HepG2 (cell line): ENCODE measurements around the gene VSIG10L. TPM values are rescaled to one million over a fixed set of nuclear protein-coding genes. Genes with fewer than 3 reads are reported as not detected.

Experiments used
- ARID2 ChIP-seq: sonication (generic); formaldehyde crosslinking; IDR thresholded peaks from 2 replicates; pipeline ENCODE4 v1.8.1; 2022; ENCODE audit warnings: mild to moderate bottlenecking, missing genetic modification reagents, borderline replicate concordance
- KDM5B ChIP-seq: sonication (generic); formaldehyde crosslinking; IDR thresholded peaks from 2 replicates; pipeline ENCODE4 v1.4.0; 2020; ENCODE audit warnings: missing genetic modification reagents, mild to moderate bottlenecking, borderline replicate concordance
- KLF12 ChIP-seq: sonication (generic); formaldehyde crosslinking; IDR thresholded peaks from 2 replicates; pipeline ENCODE4 v1.4.0; 2020; ENCODE audit warnings: missing genetic modification reagents, borderline replicate concordance
- KLF16 ChIP-seq, 2 experiments: sonication (generic) in 1 of 2; formaldehyde crosslinking in 1 of 2; IDR thresholded peaks; 2 replicates each; pipeline versions ENCODE4 v1.6.1 to v1.8.0; 2016 to 2023; ENCODE audit warnings: missing genetic modification reagents in 2 of 2, missing compliant biosample characterization in 1 of 2
- MXI1 ChIP-seq: IDR thresholded peaks from 3 replicates; pipeline ENCODE4 v1.6.1; 2012; ENCODE audit warnings: low read depth, low read length, inconsistent platforms, borderline replicate concordance
- MYC ChIP-seq: sonication (generic); formaldehyde crosslinking; IDR thresholded peaks from 2 replicates; pipeline ENCODE4 v1.9.0; 2021; ENCODE audit warnings: missing genetic modification reagents, borderline replicate concordance
- REL ChIP-seq: sonication (generic); formaldehyde crosslinking; conservative IDR thresholded peaks from 2 replicates; pipeline ENCODE4 v1.8.0; 2022; ENCODE audit warnings: mild to moderate bottlenecking, missing genetic modification reagents, moderate library complexity
- SNAPC2 ChIP-seq: sonication (generic); formaldehyde crosslinking; IDR thresholded peaks from 2 replicates; pipeline ENCODE4 v1.8.1; 2022; ENCODE audit warnings: mild to moderate bottlenecking, missing genetic modification reagents
- SP4 ChIP-seq: sonication (generic); formaldehyde crosslinking; IDR thresholded peaks from 2 replicates; pipeline ENCODE4 v1.8.1; 2023; ENCODE audit warnings: mild to moderate bottlenecking, missing genetic modification reagents
- SYNCRIP ChIP-seq: fragments of 200-400 bp; formaldehyde crosslinking; IDR thresholded peaks from 2 replicates; pipeline ENCODE4 v1.6.1; 2018; ENCODE audit warnings: mild to moderate bottlenecking, low read depth, low read length; ENCODE audit not compliant: insufficient read depth
- WIZ ChIP-seq: sonication (generic); formaldehyde crosslinking; IDR thresholded peaks from 2 replicates; pipeline ENCODE4 v1.5.1; 2020; ENCODE audit warnings: mild to moderate bottlenecking, missing genetic modification reagents
- XBP1 ChIP-seq: sonication (generic); formaldehyde crosslinking; IDR thresholded peaks from 2 replicates; pipeline ENCODE4 v1.5.0; 2020; ENCODE audit warnings: missing genetic modification reagents
- ZBTB7B ChIP-seq: sonication (generic); formaldehyde crosslinking; IDR thresholded peaks from 2 replicates; pipeline ENCODE4 v1.4.0; 2020; ENCODE audit warnings: missing genetic modification reagents
- ZC3H13 ChIP-seq: sonication (generic); formaldehyde crosslinking; IDR thresholded peaks from 2 replicates; pipeline ENCODE4 v1.8.1; 2023; ENCODE audit warnings: mild to moderate bottlenecking, missing genetic modification reagents, moderate library complexity
- ZNF124 ChIP-seq: sonication (generic); formaldehyde crosslinking; IDR thresholded peaks from 2 replicates; pipeline ENCODE4 v1.4.0; 2020; ENCODE audit warnings: missing genetic modification reagents
- ZNF556 ChIP-seq: sonication (generic); formaldehyde crosslinking; IDR thresholded peaks from 2 replicates; pipeline ENCODE4 v1.4.0; 2020; ENCODE audit warnings: mild to moderate bottlenecking, missing genetic modification reagents, borderline replicate concordance
- ZNF605 ChIP-seq: sonication (generic); formaldehyde crosslinking; IDR thresholded peaks from 2 replicates; pipeline ENCODE4 v1.8.0; 2022; ENCODE audit warnings: mild to moderate bottlenecking, missing genetic modification reagents
- ZNF749 ChIP-seq: sonication (generic); formaldehyde crosslinking; IDR thresholded peaks from 2 replicates; pipeline ENCODE4 v1.8.0; 2022; ENCODE audit warnings: mild to moderate bottlenecking, missing genetic modification reagents, moderate library complexity, borderline replicate concordance
- polyA plus RNA-seq, 8 experiments: library from polyadenylated mRNA; depleted of rRNA in 3 of 8; stranded (reverse) in 7 of 8; unstranded in 1 of 8; fragments of >200 nt; fragmentation: Illumina TruSeq in 4 of 8; extraction: Trizol in 4 of 8; gene quantifications; 2 replicates each; pipeline versions ENCODE4 v1.2.1 to v1.2.3, GENCODE V29; 2011 to 2016; ENCODE audit warnings: low read depth in 4 of 8, missing spikeins in 1 of 8, mixed read lengths in 1 of 8; ENCODE audit not compliant: insufficient read depth in 1 of 8
- total RNA-seq, 5 experiments: library from RNA; depleted of rRNA; stranded (reverse); fragments of >200 nt; fragmentation: Illumina TruSeq; extraction: Trizol; gene quantifications; 2 replicates each; pipeline ENCODE4 v1.2.3, GENCODE V29; 2016; ENCODE audit warnings: low read depth in 1 of 5
- TF ChIP-seq, protein P1 (sequence below): sonication (generic); formaldehyde crosslinking; IDR thresholded peaks from 2 replicates; pipeline ENCODE4 v1.4.0; 2020; ENCODE audit warnings: mild to moderate bottlenecking, missing genetic modification reagents, borderline replicate concordance
- TF ChIP-seq, protein P2 (sequence below): sonication (generic); formaldehyde crosslinking; IDR thresholded peaks from 2 replicates; pipeline ENCODE4 v1.9.0; 2021; ENCODE audit warnings: missing genetic modification reagents, borderline replicate concordance
- TF ChIP-seq, protein P3 (sequence below): IDR thresholded peaks from 2 replicates; pipeline ENCODE4 v1.6.1; 2016; ENCODE audit warnings: missing compliant biosample characterization, missing genetic modification reagents, borderline replicate concordance

VSIG10L gene
- total and polyA plus RNA-seq, 2 of the 13 experiments (the other 11 are each of a cell fraction or from before 2014, with no cell fraction given): 2.7 to 8.5 TPM

DNA sequence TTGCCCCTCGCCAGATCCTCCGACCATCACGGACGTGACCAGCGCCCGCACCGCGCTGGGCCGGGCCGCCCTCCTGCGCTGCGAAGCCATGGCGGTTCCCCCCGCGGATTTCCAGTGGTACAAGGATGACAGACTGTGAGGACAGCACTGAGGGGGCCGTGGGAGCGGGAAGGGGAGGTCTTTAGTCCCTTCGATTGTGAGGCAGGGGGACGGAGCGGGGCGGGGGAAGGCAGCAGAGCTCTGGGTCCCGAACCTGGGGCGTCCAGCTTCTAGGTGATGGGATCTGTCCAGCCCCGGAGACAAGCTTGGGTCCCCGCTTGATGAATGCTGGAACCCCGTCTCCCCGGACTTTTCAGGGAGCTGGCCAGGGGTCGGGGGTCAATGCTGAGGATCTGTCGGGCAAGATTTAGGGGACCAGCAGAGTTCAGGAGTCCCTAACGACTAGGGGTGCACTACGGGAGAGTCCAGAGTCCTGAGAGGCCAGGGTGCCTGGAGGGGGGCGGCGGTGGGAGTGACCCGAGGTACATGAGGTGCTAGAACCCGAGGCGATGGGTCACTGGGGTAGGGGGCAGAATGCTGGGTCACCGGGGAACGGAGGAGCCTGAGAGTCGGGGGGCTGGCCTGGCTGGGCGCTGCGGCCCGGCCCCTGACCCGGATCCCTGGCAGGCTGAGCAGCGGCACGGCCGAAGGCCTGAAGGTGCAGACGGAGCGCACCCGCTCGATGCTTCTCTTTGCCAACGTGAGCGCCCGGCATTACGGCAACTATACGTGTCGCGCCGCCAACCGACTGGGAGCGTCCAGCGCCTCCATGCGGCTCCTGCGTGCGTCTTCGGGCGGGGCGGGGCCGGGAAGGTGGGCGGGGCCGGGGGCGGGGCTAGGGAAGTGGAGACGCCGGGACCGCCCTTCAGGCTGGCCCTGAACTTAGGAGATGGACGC, 14.6 kb downstream of the VSIG10L start (continued):
- TF ChIP-seq, protein P1, sequence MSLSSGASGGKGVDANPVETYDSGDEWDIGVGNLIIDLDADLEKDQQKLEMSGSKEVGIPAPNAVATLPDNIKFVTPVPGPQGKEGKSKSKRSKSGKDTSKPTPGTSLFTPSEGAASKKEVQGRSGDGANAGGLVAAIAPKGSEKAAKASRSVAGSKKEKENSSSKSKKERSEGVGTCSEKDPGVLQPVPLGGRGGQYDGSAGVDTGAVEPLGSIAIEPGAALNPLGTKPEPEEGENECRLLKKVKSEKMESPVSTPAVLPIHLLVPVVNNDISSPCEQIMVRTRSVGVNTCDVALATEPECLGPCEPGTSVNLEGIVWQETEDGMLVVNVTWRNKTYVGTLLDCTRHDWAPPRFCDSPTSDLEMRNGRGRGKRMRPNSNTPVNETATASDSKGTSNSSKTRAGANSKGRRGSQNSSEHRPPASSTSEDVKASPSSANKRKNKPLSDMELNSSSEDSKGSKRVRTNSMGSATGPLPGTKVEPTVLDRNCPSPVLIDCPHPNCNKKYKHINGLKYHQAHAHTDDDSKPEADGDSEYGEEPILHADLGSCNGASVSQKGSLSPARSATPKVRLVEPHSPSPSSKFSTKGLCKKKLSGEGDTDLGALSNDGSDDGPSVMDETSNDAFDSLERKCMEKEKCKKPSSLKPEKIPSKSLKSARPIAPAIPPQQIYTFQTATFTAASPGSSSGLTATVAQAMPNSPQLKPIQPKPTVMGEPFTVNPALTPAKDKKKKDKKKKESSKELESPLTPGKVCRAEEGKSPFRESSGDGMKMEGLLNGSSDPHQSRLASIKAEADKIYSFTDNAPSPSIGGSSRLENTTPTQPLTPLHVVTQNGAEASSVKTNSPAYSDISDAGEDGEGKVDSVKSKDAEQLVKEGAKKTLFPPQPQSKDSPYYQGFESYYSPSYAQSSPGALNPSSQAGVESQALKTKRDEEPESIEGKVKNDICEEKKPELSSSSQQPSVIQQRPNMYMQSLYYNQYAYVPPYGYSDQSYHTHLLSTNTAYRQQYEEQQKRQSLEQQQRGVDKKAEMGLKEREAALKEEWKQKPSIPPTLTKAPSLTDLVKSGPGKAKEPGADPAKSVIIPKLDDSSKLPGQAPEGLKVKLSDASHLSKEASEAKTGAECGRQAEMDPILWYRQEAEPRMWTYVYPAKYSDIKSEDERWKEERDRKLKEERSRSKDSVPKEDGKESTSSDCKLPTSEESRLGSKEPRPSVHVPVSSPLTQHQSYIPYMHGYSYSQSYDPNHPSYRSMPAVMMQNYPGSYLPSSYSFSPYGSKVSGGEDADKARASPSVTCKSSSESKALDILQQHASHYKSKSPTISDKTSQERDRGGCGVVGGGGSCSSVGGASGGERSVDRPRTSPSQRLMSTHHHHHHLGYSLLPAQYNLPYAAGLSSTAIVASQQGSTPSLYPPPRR (CRISPR knock-in tag): no peak
- TF ChIP-seq ZNF605 (CRISPR knock-in tag): no peak
- TF ChIP-seq ZNF556 (CRISPR knock-in tag): no peak
- 0 out of 2 replicates have a peak, but pooled peaks have one; percentile 36 for TF ChIP-seq SNAPC2 (CRISPR knock-in tag)
- TF ChIP-seq, protein P2, sequence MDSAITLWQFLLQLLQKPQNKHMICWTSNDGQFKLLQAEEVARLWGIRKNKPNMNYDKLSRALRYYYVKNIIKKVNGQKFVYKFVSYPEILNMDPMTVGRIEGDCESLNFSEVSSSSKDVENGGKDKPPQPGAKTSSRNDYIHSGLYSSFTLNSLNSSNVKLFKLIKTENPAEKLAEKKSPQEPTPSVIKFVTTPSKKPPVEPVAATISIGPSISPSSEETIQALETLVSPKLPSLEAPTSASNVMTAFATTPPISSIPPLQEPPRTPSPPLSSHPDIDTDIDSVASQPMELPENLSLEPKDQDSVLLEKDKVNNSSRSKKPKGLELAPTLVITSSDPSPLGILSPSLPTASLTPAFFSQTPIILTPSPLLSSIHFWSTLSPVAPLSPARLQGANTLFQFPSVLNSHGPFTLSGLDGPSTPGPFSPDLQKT: no peak
- TF ChIP-seq KLF12 (CRISPR knock-in tag): no peak
- TF ChIP-seq, protein P3, sequence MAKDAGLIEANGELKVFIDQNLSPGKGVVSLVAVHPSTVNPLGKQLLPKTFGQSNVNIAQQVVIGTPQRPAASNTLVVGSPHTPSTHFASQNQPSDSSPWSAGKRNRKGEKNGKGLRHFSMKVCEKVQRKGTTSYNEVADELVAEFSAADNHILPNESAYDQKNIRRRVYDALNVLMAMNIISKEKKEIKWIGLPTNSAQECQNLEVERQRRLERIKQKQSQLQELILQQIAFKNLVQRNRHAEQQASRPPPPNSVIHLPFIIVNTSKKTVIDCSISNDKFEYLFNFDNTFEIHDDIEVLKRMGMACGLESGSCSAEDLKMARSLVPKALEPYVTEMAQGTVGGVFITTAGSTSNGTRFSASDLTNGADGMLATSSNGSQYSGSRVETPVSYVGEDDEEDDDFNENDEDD (CRISPR knock-in tag): peak; percentile 20; the same call in 1 of the 2 replicates
- TF ChIP-seq KDM5B (CRISPR knock-in tag): 0 out of 2 replicates have a peak, but pooled peaks have one; percentile 36
- no peak for TF ChIP-seq SYNCRIP
- no peak for TF ChIP-seq REL (CRISPR knock-in tag)
- TF ChIP-seq MXI1: no peak
- 0 out of 2 replicates have a peak, but pooled peaks have one; percentile 43 for TF ChIP-seq ARID2
- no peak for TF ChIP-seq WIZ (CRISPR knock-in tag)
- TF ChIP-seq XBP1 (CRISPR knock-in tag): no peak
- no peak for TF ChIP-seq ZBTB7B (CRISPR knock-in tag)
- TF ChIP-seq KLF16 (CRISPR knock-in tag; IDR thresholded peaks at IDR 0.05): peak in 1 of 2 experiments; percentile 42; a peak in 1 of 4 replicates
- TF ChIP-seq MYC (CRISPR knock-in tag): peak; percentile 42; the same call in 1 of the 2 replicates
- peak; percentile 38; the same call in 1 of the 2 replicates for TF ChIP-seq SP4 (CRISPR knock-in tag)
- TF ChIP-seq ZNF749 (CRISPR knock-in tag): no peak
- TF ChIP-seq ZC3H13 (CRISPR knock-in tag): no peak
- 0 out of 2 replicates have a peak, but pooled peaks have one; percentile 27 for TF ChIP-seq ZNF124 (CRISPR knock-in tag)
